ENCODE results near the gene STX18.

The STX18 gene

GRCh38 chr4:4432341-4433125, 109.3 kb downstream of the STX18 start:
- ChIA-PET CTCF (interaction anchor here (1.2 to 2.9 kb wide), 5 partner anchors 8 to 173 kb away, joined by 4 to 14 read pairs (median 6); no protein-coding TSS in a partner anchor), POLR2A (no interaction called here)
- DNase-seq (ENCODE audit: extremely low spot score) = no peak
- TF ChIP-seq CTCF (IDR thresholded peaks at IDR 0.05; ENCODE audit: control extremely low read depth, extremely low read depth, low read depth, missing control alignments) = no peak

- peak; percentile 58 for DNase-seq (ENCODE audit: extremely low spot score)
- POLR2A ChIA-PET = no interaction called here
- TF ChIP-seq CTCF (IDR thresholded peaks at IDR 0.05; ENCODE audit: control extremely low read depth, extremely low read depth, low read depth, missing control alignments) = peak; percentile 67
- CTCF ChIA-PET = interaction anchor here (0.7 to 2.9 kb wide), 9 partner anchors 10 to 179 kb away, joined by 3 to 15 read pairs (median 6); no protein-coding TSS in a partner anchor
Measured at GRCh38 chr4:4430492-4431195, 111.2 kb downstream of the STX18 start.

- CTCF ChIA-PET = interaction anchor here (1.0 to 2.8 kb wide), 6 partner anchors 8 to 177 kb away, joined by 3 to 12 read pairs (median 5); no protein-coding TSS in a partner anchor
- POLR2A ChIA-PET = no interaction called here
- DNase-seq (ENCODE audit: extremely low spot score) = no peak
- no peak for TF ChIP-seq CTCF (IDR thresholded peaks at IDR 0.05; ENCODE audit: control extremely low read depth, extremely low read depth, low read depth, missing control alignments)
Measured at GRCh38 chr4:4428966-4429875, 112.6 kb downstream of the STX18 start.

- ChIA-PET POLR2A (no interaction called here), CTCF (interaction anchor here (1.2 kb wide), 1 partner anchor 8 kb away, joined by 3 read pairs; no protein-coding TSS in a partner anchor)
- DNase-seq (ENCODE audit: extremely low spot score) = no peak
- TF ChIP-seq CTCF (IDR thresholded peaks at IDR 0.05; ENCODE audit: control extremely low read depth, extremely low read depth, low read depth, missing control alignments) = no peak
Measured at GRCh38 chr4:4427886-4428285, 114.0 kb downstream of the STX18 start.

GRCh38 chr4:4427121-4427870, 114.6 kb downstream of the STX18 start:
- DNase-seq (ENCODE audit: extremely low spot score) = no peak
- POLR2A ChIA-PET = no interaction called here
- TF ChIP-seq CTCF (IDR thresholded peaks at IDR 0.05; ENCODE audit: control extremely low read depth, extremely low read depth, low read depth, missing control alignments) = no peak
- CTCF ChIA-PET = no interaction called here
